PFSK-1 (cell line): ENCODE measurements around the gene TMPRSS11A.

Experiments used
- FOXP2 ChIP-seq: optimal IDR thresholded peaks from 2 replicates; pipeline ENCODE3; 2011; ENCODE audit warnings: borderline replicate concordance, control low read depth, inconsistent platforms; ENCODE audit not compliant: insufficient read depth; ENCODE audit errors: extremely low read length, extremely low read depth
- POLR2AphosphoS5 ChIP-seq: IDR thresholded peaks from 2 replicates; pipeline ENCODE4 v1.6.1; 2012; ENCODE audit warnings: low read depth, mild to moderate bottlenecking, control low read depth, low read length, moderate library complexity
- SIN3A ChIP-seq: IDR thresholded peaks from 2 replicates; pipeline ENCODE4 v1.6.1; 2012; ENCODE audit warnings: mild to moderate bottlenecking, low read length, moderate library complexity, borderline replicate concordance; ENCODE audit not compliant: insufficient read depth
- TAF1 ChIP-seq: IDR thresholded peaks from 2 replicates; pipeline ENCODE4 v1.6.1; 2012; ENCODE audit warnings: low read length, control low read depth, borderline replicate concordance; ENCODE audit not compliant: insufficient read depth
- TF ChIP-seq, protein P1 (sequence below), 2 experiments: IDR thresholded peaks; 2 replicates each; pipeline versions ENCODE4 v1.6.1 to v1.8.0; 2011 to 2012; ENCODE audit warnings: low read depth in 2 of 2, low read length in 2 of 2, control low read depth in 1 of 2, inconsistent platforms in 1 of 2, mild to moderate bottlenecking in 1 of 2, moderate library complexity in 1 of 2; ENCODE audit not compliant: insufficient read depth in 1 of 2

DNA sequence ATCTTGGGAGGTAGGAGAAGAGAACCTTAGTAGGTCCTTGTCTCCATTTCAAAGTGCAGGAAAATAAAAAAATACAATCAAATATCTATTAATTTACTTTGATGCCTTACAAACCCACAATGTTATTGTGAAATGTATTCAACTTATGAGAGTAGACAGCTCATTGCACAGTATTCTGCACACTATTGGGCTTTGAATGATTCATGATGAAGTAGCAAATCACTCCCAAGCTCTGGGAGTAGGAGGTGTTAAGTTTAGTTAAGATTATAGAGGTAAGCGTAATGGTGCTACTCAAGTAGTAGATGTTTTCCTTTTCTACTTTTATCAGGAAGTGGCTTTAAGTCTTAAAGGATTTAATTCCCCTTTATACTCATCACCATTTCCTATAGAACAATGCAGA, 32.8 kb upstream of the TMPRSS11A start:
- TF ChIP-seq TAF1 (no peak), POLR2AphosphoS5 (no peak), SIN3A (no peak), FOXP2 (no peak)
- TF ChIP-seq, protein P1, sequence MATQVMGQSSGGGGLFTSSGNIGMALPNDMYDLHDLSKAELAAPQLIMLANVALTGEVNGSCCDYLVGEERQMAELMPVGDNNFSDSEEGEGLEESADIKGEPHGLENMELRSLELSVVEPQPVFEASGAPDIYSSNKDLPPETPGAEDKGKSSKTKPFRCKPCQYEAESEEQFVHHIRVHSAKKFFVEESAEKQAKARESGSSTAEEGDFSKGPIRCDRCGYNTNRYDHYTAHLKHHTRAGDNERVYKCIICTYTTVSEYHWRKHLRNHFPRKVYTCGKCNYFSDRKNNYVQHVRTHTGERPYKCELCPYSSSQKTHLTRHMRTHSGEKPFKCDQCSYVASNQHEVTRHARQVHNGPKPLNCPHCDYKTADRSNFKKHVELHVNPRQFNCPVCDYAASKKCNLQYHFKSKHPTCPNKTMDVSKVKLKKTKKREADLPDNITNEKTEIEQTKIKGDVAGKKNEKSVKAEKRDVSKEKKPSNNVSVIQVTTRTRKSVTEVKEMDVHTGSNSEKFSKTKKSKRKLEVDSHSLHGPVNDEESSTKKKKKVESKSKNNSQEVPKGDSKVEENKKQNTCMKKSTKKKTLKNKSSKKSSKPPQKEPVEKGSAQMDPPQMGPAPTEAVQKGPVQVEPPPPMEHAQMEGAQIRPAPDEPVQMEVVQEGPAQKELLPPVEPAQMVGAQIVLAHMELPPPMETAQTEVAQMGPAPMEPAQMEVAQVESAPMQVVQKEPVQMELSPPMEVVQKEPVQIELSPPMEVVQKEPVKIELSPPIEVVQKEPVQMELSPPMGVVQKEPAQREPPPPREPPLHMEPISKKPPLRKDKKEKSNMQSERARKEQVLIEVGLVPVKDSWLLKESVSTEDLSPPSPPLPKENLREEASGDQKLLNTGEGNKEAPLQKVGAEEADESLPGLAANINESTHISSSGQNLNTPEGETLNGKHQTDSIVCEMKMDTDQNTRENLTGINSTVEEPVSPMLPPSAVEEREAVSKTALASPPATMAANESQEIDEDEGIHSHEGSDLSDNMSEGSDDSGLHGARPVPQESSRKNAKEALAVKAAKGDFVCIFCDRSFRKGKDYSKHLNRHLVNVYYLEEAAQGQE (IDR thresholded peaks at IDR 0.05; ENCODE audit: insufficient read depth in 1 of 2, low read depth in 2 of 2, low read length in 2 of 2), result no peak
